HFF-Myc (cell line): Measurements from ENCODE around the gene SEMA6B.

ENCODE experiments used
- DNase-seq: peaks from one replicate; pipeline ENCODE4 v3.0.0-alpha.2; 2011; ENCODE audit warnings: low read depth; ENCODE audit errors: extremely low read depth
- H3K4me3 ChIP-seq: replicated peaks from 2 replicates; pipeline ENCODE4 v1.5.1; 2011; ENCODE audit warnings: low read depth, mild to moderate bottlenecking, control low read depth, low read length
- CTCF ChIP-seq: IDR thresholded peaks from 2 replicates; pipeline ENCODE4 v1.5.1; 2012; ENCODE audit warnings: mild to moderate bottlenecking, low read depth, low read length, control low read depth; ENCODE audit errors: missing control alignments

The SEMA6B gene

GRCh38 chr19:4522291-4523002 is 37.0 kb downstream of the SEMA6B start:
- TF ChIP-seq CTCF: no peak
- no peak overlapping the region for H3K4me3 ChIP-seq
- DNase-seq: no peak

- DNase-seq: no peak
- H3K4me3 ChIP-seq: no peak overlapping the region
- no peak for TF ChIP-seq CTCF
Measured at GRCh38 chr19:4521888-4522242, 37.6 kb downstream of the SEMA6B start.

GRCh38 chr19:4521170-4521887 is 38.2 kb downstream of the SEMA6B start:
- DNase-seq: no peak
- TF ChIP-seq CTCF: no peak
- H3K4me3 ChIP-seq: no peak overlapping the region

GRCh38 chr19:4519521-4520277 is 39.8 kb downstream of the SEMA6B start:
- no peak for TF ChIP-seq CTCF
- DNase-seq: no peak
- no peak overlapping the region for H3K4me3 ChIP-seq

GRCh38 chr19:4519172-4519496 is 40.4 kb downstream of the SEMA6B start:
- TF ChIP-seq CTCF: no peak
- no peak overlapping the region for H3K4me3 ChIP-seq
- DNase-seq: no peak

- no peak for DNase-seq
- TF ChIP-seq CTCF: no peak
- no peak within 1 kb of the TSS for H3K4me3 ChIP-seq
Measured at GRCh38 chr19:4518345-4519171, 40.9 kb downstream of the SEMA6B start, which contains the start of gene PLIN4. PLIN4 (minus strand) TSS chr19:4518486; CDS start chr19:4518272, 214 bp downstream.
